BE2C (cell line): ENCODE results near the gene COL27A1.

Experiments
- DNase-seq: peaks from one replicate; pipeline ENCODE4 v3.0.0-alpha.2; 2020
- H3K27me3 ChIP-seq: fragments of 250-450 bp; sonication (Bioruptor Pico); 2 replicates; pipeline ENCODE4 v1.5.1; 2020; ENCODE audit warnings: mild to moderate bottlenecking
- H3K36me3 ChIP-seq: fragments of 250-450 bp; sonication (Bioruptor Pico); 2 replicates; pipeline ENCODE4 v1.5.1; 2020; ENCODE audit warnings: mild to moderate bottlenecking
- H3K4me1 ChIP-seq: fragments of 250-450 bp; sonication (Bioruptor Pico); 2 replicates; pipeline ENCODE4 v1.5.1; 2020
- H3K4me3 ChIP-seq: 2 replicates; pipeline ENCODE4 v1.5.1; 2011; ENCODE audit warnings: low read depth, low read length
- H3K9me3 ChIP-seq: fragments of 250-450 bp; sonication (Bioruptor Pico); 2 replicates; pipeline ENCODE4 v1.5.1; 2020
- TF ChIP-seq, protein P1 (sequence below): IDR thresholded peaks from 2 replicates; pipeline ENCODE4 v1.5.1; 2012; ENCODE audit warnings: mild to moderate bottlenecking, low read depth, low read length

The COL27A1 gene

DNA sequence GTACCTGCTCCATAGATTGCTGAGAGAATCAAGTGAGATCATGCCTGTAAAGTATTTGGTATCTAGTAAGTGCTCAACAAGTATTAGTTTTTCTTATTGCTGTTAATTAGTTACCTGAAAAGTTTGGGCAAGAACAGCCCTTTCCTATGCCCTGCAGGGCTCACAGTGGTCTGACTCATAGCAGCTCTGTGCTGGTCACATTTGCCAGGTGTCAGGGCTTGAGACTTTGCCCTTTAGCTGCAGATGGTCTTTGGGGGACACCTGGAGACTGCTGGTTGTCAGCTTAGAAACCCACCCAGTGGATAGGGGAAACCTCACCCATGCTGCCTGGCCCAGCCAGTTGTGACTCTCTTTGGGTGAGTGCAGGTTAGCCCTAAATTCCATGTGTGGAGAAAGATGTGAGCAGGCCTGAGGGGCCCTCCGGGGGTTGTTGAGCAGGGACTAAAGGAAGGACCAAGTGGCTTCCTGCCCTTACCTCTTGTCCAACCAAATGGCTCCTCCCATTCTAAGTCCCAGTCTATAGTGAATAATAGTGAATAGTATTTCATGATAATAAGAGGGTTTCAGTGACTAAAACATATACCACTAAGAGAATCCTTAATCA lies 9.0 kb downstream of the COL27A1 start:
- no peak for DNase-seq
- peaks cover 3% of the 10 kb centered on the region; the same call in 1 of the 2 replicates for H3K27me3 ChIP-seq
- H3K4me1 ChIP-seq = no peaks in the 10 kb centered on the region
- H3K9me3 ChIP-seq = no peaks in the 10 kb centered on the region
- H3K36me3 ChIP-seq = no peaks in the 10 kb centered on the region
- no peak overlapping the region for H3K4me3 ChIP-seq
- TF ChIP-seq, protein P1, sequence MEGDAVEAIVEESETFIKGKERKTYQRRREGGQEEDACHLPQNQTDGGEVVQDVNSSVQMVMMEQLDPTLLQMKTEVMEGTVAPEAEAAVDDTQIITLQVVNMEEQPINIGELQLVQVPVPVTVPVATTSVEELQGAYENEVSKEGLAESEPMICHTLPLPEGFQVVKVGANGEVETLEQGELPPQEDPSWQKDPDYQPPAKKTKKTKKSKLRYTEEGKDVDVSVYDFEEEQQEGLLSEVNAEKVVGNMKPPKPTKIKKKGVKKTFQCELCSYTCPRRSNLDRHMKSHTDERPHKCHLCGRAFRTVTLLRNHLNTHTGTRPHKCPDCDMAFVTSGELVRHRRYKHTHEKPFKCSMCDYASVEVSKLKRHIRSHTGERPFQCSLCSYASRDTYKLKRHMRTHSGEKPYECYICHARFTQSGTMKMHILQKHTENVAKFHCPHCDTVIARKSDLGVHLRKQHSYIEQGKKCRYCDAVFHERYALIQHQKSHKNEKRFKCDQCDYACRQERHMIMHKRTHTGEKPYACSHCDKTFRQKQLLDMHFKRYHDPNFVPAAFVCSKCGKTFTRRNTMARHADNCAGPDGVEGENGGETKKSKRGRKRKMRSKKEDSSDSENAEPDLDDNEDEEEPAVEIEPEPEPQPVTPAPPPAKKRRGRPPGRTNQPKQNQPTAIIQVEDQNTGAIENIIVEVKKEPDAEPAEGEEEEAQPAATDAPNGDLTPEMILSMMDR = no peak

DNA sequence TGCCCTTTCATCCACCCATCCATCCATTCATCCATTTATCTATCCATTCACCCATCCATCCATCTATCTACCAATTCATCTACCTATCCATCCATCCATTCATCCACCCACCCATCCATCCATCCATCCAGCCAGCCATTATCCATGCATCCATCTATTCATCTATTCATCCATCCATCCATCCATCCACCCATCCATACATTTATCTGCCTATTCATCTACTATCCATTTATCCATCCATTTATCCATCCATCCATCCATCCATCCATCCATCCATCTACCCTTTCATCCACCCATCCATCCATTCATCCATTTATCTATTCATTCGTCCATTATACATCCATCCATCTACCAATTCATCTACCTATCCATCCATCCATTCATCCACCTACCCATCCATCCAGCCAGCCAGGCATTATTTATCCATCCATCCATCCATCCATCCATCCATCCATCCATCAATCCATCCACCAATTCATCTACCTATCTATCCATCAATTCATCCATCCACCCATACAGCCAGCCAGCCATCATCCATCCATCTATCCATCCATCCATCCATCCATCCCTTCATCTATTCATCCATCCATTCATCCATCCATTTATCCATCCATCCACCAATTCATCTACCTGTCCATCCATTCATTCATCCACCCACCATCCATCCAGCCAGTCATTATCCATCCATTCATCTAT lies 10.2 kb downstream of the COL27A1 start:
- Histone ChIP-seq H3K27me3 (peaks cover 3% of the 10 kb centered on the region; the same call in 1 of the 2 replicates), H3K36me3 (no peaks in the 10 kb centered on the region), H3K4me3 (no peak overlapping the region), H3K9me3 (no peaks in the 10 kb centered on the region), H3K4me1 (no peaks in the 10 kb centered on the region)
- TF ChIP-seq, protein P1 = no peak
- no peak for DNase-seq

DNA sequence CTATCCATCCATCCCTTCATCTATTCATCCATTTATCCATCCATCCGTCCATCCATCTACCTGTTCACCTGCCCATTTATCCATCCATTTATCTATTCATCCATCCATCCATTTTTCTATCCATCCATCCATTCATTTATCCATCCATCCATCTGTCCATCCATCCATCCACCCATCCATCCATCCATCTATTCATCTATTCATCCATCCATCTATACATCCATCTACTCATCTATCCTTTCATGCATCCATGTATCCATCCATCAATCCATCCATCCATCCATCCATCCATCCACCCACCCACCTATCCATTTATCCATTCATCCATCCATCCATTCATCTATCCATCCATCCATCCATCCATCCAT lies 10.8 kb downstream of the COL27A1 start:
- Histone ChIP-seq H3K9me3 (no peaks in the 10 kb centered on the region), H3K4me1 (no peaks in the 10 kb centered on the region), H3K36me3 (no peaks in the 10 kb centered on the region), H3K27me3 (peaks cover 3% of the 10 kb centered on the region; the same call in 1 of the 2 replicates), H3K4me3 (no peak overlapping the region)
- TF ChIP-seq, protein P1 = no peak
- DNase-seq = no peak

DNA sequence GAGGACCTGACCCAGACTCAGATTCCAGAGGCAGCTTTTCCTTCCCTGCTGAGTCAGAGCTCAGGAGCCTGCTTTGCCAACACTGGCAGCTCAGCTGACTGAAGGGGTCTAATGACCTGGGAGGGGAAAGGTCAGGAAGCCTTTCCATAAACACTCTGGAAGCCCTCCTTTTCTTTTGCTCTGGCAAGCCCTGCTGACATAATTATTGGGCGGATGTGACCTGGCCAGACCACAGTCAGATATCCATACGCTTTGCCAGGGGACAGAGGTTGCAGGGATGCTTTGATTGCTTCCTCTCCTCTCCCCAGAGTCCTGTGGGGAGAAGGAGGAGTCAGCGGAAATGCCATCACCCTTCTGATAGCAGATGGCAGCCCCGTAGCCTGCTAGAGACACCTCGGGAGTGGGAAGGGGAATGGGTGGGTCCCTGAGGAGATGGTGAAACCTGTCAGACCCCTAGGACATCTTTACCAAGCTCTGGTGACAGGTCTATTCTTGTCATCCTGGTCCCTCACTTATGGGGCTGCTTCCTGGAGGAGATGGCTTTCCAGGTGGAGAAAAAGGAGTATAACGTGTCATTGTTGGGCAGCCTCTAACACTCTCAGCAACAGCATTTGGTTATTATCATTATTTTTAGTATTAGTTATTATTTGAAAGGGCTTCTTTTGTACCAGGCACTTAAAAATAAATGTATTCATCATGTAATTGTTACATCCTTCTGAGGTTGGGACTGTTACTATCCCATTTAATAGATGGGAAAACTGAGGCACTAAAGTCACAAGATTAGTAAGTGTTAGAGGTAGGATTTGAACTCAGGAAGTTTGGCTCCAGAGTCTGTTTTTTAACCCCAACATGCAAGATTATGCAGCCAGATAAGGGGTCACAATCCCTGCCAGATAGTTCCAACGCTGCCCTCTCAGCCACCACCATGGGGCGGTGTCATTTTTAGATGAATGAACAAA lies 11.6 kb downstream of the COL27A1 start:
- DNase-seq = no peak
- Histone ChIP-seq H3K9me3 (no peaks in the 10 kb centered on the region), H3K36me3 (no peaks in the 10 kb centered on the region), H3K4me3 (no peak overlapping the region), H3K27me3 (peaks cover 3% of the 10 kb centered on the region; the same call in 1 of the 2 replicates), H3K4me1 (no peaks in the 10 kb centered on the region)
- TF ChIP-seq, protein P1 = no peak

DNA sequence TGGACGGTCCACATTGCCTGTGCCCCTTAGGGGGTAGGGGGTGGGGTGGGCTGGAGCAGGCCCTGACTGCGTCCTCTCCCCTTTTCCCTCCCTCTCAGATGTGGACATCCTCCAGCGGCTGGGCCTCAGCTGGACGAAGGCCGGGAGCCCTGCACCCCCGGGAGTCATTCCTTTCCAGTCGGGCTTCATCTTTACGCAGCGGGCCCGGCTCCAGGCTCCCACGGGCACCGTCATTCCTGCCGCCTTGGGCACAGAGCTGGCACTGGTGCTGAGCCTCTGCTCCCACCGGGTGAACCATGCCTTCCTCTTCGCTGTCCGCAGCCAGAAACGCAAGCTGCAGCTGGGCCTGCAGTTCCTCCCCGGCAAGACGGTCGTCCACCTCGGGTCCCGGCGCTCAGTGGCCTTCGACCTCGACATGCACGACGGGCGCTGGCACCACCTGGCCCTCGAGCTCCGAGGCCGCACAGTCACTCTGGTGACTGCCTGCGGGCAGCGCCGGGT lies 12.3 kb downstream of the COL27A1 start:
- H3K4me3 ChIP-seq = no peak overlapping the region
- TF ChIP-seq, protein P1 = no peak
- H3K27me3 ChIP-seq = peaks cover 3% of the 10 kb centered on the region; the same call in 1 of the 2 replicates
- H3K9me3 ChIP-seq = no peaks in the 10 kb centered on the region
- no peak for DNase-seq
- no peaks in the 10 kb centered on the region for H3K4me1 ChIP-seq
- no peaks in the 10 kb centered on the region for H3K36me3 ChIP-seq
